Stimulated activated CD4-positive, alpha-beta T cell treated with anti-CD3 and anti-CD28 coated beads, Interleukin-15, amount 100 ng/mL, for 48 hours (primary cell): ENCODE results near the gene POLRMT.
"Not testable (repeated sequence)": the region's sequence is repeated elsewhere in the genome, so short reads cannot be mapped to it uniquely, and the experiment has no call there.

Experiments
- DNase-seq, 2 donors: peaks; one replicate each; pipeline ENCODE4 v3.0.0-alpha.2; 2020; ENCODE audit warnings: low read depth in 2 of 2

The POLRMT gene

DNA sequence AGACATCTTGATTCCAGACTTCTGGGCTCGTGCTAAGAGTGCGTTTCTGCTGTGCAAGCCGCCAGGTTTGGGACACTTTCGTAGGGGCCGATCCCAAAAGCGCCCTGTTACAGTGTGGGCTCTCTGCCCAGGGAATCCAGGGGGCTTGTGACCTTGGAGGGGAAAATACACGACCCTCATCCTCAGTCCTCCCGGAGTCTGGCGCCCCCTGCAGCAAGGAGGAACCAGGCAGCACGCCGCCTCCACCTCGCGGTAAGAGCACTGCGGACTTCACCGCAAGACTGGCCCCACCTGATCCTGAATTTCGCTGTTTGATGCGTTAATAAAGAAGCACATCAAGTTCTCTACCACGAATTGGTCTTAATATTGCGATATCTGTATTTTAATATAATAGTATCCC, 5.2 kb downstream of the POLRMT start:
- no peak for DNase-seq

DNA sequence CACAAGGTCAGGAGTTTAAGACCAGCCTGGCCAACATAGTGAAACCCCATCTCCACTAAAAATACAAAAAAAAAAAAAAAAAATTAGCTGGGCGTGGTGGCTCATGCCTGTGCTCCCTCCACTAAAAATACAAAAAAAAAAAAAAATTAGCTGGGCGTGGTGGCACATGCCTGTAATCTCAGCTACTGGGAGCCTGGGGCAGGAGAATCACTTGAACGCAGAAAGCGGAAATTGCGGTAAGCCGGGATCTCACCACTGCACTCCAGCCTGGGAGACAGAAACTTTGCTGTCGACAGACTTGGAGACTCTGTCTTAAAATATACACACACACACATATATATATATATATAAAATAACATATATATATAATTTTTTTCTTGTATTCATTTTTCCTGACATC, 6.8 kb downstream of the POLRMT start:
- DNase-seq: not testable (repeated sequence)

DNA sequence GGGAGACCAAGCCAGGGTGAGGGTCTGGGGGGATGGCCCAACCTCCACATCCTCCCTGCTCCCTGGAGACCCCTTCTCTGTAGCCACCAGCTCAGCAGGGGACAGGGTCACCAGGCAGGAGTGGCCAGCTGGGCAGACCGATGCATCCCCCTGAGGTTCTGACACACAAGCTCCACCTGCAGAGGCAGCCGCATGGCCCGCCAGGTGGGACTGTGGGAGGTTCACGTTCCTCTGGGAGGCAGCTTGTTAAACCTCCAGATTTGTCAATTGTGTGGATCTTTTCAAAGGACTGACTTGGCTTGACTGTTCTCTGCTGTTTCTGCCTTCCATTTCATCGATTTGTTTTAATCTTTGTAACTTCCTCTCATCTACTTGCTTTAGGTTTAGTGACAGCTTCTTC, 8.1 kb downstream of the POLRMT start:
- no peak for DNase-seq

DNA sequence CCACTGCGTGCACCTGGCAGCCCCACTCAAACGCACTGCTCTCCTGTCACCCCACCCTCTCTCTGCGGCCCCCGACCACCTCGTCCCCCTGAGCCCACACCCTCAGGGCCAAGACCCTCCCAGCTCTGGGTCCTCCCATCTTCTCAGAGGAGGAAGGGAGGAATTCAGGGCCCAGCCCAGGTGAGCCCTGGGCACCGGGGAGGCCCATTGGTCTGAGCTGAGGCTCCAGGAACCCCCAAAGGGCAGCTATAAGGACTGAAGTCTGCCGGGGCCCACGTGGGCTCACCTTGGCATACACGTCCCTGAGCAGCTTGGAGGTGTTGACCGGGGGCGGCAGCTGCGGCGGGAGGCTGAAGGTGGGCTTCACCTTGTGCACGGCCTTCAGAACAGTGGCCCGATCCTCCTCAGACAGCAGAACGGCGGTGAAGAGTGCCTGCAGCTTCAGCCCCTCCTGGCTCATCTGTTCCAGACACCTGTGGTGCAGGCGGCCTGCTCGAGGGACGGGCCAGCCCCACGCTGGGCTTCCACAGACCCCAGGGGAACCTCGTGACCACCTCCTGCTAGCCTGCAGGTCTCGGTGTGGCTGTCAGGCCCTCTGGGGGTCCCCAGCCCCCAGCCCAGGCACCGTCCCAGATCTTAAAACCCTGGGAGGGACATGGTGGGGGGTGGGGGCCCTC, 8.8 kb downstream of the POLRMT start:
- DNase-seq: no peak

DNA sequence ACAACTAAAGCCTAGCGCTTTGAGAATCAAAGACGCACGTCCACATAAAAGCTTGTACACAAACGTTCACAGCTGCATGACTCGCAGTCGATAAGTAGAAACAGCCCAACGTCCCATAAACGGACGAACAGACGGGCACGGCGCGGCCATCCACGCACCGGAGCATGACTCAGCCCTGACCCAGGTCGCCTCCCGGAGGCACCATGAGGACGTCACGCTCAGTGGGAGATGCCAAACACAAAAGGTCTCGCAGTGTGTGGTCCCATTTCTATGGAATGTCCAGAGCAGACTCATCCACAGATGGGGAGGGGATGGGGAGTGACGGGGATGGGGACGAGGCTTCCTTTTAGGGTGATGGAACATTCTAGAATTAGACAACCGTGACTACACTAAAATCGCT, 9.4 kb downstream of the POLRMT start:
- no peak for DNase-seq

DNA sequence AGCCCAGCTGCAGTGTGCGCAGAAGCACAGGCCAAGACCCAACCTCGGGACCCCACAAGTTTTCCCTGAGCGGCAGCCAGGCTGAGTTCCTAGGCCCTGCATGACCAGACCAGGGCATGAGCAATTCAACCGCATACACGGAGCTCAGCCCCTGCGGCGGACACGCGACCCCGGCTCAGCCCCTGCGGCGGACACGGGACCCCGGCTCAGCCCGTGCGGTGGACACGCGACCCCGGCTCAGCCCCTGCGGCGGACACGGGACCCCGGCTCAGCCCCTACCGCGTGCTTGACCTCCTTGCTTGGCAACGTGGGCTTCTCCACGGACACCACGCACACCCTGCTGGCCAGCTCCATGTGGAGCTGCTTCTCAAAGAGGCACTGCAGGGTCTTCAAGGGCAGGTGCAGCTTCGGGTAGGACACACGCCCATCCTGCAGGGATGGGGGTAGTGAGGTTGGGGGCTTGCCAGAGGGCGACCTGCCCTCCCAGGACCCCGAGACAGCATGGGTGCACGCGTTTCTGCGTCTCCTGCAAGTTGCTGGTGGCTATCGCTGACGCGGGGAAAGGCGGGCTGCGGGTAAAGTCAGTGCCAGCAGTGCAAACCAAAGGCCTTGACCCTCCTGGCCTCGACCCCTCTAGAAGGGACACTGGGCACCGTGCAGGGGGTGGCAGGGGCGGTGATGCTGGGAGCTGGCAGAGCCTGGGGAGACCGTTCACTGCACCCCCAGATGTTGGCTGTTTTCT, 10.0 kb downstream of the POLRMT start:
- DNase-seq: no peak

DNA sequence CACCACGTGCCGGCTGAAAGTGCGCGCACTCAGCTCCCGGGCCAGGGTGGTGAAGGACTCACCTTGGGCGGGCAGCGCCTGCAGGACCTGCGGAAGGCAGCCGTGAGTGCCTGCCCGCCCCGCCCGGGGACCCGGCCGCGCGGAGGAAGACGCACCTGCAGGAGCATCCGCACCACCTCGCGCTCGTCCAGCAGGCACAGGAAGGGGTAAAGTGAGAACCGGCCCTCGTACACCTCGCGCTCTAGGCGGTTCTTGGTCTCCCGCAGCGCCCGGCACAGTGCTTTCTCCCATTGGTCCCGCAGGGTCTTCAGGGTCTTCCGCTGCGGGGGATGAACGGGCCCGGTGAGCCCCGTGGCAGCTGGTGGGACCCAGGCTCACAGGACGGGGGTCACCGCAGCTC, 10.7 kb downstream of the POLRMT start:
- no peak for DNase-seq

DNA sequence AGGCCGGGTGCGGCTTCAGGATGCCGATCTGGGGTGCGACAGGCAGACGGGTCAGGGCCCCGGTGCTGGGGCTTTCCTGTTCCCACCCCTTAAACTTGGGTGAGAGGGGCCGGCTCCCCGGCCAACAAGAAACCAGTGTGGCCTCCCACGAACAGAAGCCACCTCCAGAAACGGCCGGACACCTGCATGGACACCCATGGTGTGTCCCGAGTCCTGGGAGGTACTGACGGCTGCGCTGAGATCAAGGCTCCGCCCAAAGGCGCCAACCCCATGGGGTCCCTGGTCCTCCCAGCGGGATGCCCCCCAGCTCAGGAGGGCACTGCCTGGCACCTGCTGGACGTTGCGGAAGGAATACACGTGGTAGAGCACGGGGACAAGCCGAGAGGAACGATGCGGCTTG, 11.5 kb downstream of the POLRMT start:
- DNase-seq: no peak

DNA sequence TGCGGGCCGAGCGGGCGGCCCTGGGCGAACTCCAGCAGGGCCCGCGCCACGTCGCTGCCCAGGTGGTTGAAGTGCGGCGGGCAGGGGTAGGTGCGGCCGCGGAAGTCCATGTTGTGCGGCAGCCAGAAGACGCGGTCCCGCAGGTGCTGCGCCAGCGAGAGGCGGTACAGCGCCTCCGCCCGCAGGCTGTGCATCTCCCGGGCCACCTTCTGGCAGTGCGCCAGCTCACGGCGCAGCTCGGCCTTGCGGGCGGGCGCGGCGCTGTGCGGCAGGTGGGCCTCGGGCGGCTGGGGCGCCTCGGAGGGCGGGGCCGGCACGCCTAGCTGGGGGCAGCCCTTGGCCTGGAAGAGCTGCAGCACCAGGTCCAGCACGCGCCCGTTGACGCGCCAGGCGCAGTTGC, 12.1 kb downstream of the POLRMT start:
- DNase-seq: not testable (repeated sequence)

DNA sequence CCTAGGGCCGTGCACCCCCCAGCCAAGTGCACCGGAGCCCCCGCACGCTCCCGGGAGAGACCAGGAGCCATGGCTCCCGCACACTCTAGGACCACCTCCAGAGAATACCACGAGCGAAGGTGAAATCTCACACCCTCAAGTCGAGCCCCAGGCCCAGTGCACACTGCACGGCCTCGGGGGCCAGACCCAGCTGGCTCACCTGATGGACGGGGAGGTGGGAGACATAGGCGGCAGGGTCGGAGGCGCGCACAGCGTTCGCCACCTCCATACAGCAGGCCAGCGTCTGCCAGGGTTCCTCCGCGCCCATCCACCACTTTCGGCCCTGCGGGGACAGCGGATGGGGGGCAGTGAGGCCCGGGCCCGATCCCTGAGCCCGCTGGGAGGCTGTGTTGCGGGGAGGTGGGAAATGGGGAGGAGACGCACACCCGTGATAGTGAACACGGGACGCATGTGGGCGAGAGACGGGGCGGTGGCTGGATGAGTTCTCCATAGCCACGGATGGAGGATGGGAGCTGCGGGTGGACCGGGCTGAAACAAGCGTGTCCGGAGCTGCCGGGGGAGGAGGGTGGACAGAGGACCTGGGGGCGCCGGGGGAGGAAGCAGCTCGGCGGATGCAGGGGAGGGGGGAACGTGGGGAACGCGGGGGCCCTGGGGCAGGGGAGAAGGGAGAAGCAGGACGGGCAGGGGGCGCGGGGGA, 13.0 kb downstream of the POLRMT start:
- no peak for DNase-seq

DNA sequence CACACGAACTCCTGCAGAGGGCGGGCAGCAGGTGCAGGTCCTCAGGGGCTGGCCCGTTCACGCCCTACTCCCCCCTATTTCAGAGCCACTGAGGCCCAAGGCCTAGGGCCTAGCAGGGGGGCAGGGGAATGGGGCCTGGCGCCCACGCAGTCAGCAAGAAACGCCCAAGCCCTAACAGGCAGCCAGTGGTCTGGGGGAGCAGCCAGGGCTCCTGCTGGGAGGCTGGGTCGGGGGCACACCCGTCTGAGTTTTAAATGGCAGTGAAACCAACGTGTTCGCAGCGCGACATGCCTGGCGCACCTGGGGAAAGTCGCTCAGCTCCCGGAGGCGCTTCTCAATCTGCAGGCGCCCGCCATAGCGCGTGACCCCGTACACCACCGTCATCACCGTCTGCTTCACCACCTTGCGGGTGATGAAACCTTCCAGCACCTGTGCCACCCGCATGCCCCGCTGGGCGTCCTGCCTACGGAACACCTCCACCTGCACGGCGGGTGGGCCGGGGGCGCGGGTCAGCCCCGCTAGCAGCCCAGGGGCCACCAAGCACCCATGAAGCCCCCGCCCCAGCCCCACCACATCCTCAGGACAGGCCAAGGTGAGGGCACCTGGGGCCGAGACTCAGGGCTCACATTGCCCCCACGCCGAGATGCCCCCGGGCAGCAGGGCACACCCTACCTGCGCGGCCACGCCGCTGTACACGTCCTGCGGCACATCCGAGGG, 13.9 kb downstream of the POLRMT start:
- DNase-seq: no peak

DNA sequence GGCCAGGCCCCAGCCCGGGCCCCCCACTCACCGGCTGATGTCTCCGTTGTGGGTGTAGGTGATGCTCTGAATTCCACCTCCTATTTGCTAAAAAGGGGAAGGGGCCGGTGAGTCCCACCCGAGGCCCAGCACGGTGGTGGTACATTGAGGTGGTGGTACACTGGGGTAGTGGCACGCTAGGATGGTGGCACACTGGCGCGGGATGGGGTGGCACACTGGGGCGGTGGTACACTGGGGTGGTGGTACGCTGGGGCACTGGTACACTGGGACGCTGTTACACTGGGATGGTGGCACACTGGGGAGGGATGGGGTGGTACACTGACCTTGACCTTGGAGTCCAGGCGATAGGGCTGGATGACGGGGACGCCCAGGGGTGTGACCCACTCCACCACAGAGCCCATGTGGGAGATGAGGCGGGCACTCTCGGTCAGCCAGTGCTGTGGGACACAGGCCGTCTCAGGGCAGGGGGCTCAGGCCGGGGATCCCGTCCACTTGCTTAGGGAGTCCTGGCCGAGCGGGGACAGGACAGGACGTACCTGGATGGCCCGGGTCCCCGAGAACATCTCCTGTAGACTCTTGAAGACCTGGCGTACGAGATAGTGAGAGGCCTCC, 14.6 kb downstream of the POLRMT start:
- no peak for DNase-seq

DNA sequence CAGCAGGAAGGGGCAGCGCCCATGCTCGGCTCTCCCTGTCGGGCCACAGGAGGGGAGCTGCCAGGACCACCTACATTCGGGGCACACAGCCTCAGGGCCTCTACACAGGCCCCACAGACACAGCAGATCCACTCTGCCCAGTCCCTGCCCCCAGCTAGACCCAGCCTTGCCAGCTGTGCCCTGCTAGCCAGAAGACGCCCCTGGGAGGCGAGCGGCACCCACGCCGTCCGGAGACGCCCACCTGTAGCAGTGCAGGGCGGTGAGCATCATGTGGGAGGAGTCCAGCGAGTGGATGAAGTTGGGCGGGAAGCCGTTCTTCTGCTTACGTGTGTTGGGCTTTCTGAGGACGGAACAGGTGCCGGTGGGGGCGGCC, 15.1 kb downstream of the POLRMT start:
- DNase-seq: no peak

DNA sequence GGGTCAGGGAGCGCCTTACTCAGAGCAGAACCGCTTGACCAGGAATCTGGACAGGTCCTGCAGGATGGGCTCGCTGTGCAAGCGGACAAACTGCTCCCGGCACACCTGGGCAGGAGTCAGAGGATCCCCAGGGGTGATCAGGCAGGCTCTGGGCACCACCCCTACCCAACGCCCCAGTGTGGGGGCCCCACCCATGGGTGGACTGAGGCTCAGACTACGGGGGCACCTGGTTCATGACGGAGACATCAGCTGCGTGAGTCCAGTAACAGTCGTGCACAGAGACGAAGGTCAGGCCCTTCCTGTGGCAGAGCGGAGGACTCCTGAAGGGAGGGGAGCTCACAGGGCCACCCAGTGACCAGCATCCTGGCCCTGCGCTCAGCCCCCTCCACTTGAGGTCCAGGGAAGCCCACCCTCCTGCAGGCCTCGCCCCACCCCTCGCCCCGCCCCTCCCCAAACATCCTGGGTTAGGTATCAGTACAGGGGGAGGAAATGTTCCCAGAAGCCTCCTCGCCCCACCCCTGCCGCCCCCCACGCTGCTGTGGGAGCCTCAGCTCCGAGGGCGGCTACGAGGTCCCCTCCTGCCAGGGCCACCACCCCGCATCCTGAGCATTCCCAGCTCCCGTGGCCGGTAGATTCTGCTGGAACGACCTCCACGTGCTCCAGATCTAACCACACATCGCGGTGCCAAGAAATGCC, 15.6 kb downstream of the POLRMT start:
- DNase-seq: no peak

DNA sequence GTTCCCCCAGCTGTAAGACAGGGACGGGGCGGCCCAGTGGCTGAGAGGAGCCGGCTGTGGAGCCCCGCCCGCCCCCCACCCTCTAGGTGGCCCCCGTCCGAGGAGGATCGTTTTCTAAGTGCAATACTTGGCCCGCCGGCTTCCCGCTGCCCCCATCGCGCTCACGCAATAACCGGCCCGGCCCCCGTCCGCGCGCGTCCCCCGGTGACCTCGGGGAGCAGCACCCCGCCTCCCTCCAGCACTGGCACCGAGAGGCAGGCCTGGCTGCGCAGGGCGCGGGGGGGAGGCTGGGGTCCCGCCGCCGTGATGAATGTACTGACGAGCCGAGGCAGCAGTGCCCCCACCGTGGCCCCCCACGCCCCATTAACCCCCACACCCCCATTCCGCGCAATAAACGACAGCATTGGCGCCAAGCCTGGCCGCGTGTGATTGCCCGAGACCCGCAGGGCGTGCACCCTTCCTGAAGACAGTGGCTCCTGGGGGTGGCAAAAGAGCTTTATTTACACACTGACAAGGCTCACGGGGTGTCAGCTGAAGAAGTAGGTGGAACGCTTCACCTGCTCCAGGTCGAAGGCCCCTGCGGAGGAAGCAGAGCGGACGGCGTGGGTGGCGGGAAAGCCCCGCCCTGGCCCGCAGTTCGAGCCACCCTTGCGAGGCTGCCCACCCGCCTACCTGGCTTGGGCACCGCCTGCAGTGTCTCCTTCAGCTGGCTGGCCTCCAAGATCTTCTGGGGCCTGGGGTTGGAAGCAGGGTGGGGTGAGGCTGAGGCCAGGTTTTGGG, 16.4 kb downstream of the POLRMT start:
- no peak for DNase-seq

DNA sequence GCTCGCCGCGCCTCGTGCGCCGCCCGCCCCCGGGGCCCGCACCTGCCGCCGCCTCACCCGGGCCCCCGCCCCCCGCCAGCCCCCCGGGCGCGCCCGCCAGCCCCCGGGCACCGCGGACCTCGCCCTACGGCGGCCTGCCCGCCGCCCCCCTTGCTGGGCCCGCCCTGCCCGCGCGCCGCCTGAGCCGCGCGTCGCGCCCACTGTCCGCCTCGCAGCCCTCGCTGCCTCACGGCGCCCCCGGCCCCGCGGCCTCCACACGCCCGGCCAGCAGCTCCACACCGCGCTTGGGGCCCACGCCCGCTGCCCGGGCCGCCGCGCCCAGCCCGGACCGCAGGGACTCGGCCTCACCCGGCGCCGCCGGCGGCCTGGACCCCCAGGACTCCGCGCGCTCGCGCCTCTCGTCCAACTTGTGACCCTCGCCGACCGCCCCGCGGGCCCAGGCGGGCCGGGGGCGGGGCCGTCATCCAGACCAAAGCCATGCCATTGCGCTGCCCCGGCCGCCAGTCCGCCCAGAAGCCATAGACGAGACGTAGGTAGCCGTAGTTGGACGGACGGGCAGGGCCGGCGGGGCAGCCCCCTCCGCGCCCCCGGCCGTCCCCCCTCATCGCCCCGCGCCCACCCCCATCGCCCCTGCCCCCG, 17.2 kb downstream of the POLRMT start:
- no peak for DNase-seq

DNA sequence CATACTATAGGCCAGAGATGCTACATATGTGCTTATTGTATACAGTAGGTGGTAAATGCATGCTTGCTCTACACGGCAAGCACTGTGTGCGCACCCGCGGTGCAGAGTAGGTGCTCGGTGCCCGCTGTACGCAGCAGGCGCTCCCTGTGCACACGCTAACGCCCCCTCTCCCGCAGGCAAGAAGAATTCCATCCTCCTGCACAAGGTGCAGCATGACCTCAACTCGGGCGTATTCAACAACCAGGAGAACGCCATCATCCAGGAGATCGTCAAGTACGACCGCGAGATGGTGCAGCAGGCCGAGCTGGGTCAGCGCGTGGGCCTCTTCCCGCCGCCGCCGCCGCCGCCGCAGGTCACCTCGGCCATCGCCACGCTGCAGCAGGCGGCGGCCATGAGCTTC, 17.7 kb downstream of the POLRMT start:
- no peak for DNase-seq

DNA sequence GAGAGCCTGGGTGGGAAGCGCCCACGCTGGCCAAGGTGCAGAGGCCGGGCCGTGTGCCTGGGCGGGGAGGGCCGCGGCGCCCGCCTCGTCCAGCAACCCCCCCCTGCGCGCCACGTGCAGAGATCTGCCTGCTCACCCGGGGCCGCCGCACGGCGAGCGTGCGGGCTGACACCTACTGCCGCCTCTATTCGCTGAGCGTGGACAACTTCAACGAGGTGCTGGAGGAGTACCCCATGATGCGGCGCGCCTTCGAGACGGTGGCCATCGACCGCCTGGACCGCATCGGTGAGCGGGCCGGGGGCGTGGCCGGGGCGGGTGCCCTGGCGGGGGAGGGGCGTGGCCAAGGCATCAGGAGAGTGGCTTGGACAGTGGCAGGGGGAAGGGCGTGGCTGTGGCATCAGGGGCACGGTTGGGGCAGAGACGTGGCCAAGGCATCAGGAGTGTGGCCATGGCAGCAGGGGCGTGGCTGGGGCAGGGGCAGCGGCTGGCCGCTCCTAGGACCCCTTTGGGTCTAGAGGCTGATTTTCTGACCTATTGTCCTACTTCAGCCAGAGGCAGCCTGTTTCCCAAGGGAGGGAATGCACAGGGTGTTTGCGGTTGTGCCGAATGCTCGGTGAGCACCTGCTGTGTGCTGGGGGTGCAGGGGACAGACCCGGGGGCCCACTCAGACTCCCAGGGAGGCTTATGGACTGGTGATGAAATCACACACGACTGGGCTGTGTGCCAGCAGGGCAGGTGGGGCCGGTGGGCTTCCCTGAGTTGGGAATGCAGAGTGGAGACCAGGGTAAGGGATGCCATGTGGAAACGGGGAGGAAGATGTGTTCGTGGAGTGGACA, 19.4 kb downstream of the POLRMT start:
- no peak for DNase-seq

DNA sequence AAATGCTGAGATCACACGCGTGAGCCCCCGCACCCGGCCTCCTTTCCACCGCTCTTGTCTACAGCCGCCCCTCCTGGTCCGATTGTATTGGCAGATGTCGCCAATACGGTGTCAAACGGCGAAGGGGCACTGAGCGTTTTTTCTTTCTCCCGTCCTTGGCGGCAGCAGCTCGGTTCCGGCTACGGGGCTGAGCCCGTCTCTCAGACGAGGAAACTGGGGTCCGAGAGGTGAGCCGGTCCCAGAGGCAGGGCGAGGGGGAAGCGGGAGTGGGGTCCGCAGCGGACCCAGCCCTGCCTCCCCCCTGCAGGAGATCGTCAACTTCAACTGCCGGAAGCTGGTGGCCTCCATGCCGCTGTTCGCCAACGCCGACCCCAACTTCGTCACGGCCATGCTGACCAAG, 20.4 kb downstream of the POLRMT start:
- DNase-seq: no peak
